Ovary (tissue), 3 donors: ENCODE data around the gene SORBS1.

Experiments used
- CTCF ChIP-seq, 3 donors: fragments of 450-650 bp in 2 of 3; fragments of 200-600 bp in 1 of 3; IDR thresholded peaks; one replicate each; pipeline versions ENCODE4 v1.5.1 to v1.8.0; 2016 to 2022; ENCODE audit warnings: antibody characterized with exemption in 3 of 3, mild to moderate bottlenecking in 1 of 3
- EP300 ChIP-seq: sonication (generic); formaldehyde crosslinking; IDR thresholded peaks from one replicate; pipeline ENCODE4 v1.6.1; 2017; ENCODE audit warnings: antibody characterized with exemption
- POLR2A ChIP-seq: fragments of 450-650 bp; IDR thresholded peaks from one replicate; pipeline ENCODE4 v1.6.1; 2017; ENCODE audit warnings: antibody characterized with exemption, mild to moderate bottlenecking, moderate library complexity
- donor health status: DM: no; HTN: no; CAD: no.

DNA sequence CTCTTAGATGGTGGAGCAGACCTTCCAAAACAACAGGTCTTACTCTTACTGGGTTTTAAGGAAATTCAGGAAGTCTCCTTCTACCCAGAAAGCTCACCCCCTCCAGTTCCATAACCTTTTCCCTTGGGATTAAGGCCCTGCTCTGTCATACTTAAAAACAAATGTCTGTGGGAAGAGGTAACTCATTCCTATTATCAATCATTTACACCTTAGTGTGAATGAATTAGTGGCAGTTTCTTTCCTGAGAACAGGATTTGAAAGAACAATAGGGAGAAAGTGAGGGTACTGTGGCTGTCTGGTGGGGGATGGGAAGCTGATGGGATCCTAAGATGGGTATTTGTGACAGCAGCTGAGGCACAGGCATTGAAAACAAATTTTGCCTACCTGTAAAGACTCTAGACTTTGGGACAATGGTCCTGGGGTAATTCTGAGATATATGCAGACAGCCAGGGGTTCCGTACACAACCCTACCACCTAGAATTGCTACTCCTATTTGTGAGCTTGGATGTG, 248.1 kb downstream of the SORBS1 start:
- TF ChIP-seq CTCF (IDR thresholded peaks at IDR 0.05), result no peak
- TF ChIP-seq POLR2A, result no peak
- TF ChIP-seq EP300, result no peak
